HG03520 (cell line): Measurements from ENCODE around the gene RESP18.

ENCODE experiments used
- ATAC-seq: cut with Tn5 transposase; IDR thresholded peaks from one replicate; pipeline ENCODE4 v1.9.1; 2021; ENCODE audit warnings: mild to moderate bottlenecking, moderate library complexity; ENCODE audit not compliant: unreplicated experiment

Gene RESP18

GRCh38 chr2:219332542-219332941 is at the start of gene RESP18:
RESP18 (minus strand) TSS chr2:219332744.
- no peak for ATAC-seq

GRCh38 chr2:219381448-219381847 is 48.9 kb upstream of the RESP18 start:
- no peak for ATAC-seq

- no peak for ATAC-seq
Measured at GRCh38 chr2:219380926-219381325, 48.4 kb upstream of the RESP18 start.

- no peak for ATAC-seq
Measured at GRCh38 chr2:219378163-219378851, 45.8 kb upstream of the RESP18 start.

GRCh38 chr2:219369447-219369861 is 36.9 kb upstream of the RESP18 start:
- no peak for ATAC-seq

GRCh38 chr2:219368690-219369191 is 36.2 kb upstream of the RESP18 start:
- no peak for ATAC-seq

- peak; percentile 71 for ATAC-seq
Measured at GRCh38 chr2:219362524-219363164, 30.1 kb upstream of the RESP18 start.

- ATAC-seq, result peak; percentile 9
Measured at GRCh38 chr2:219362072-219362471, 29.5 kb upstream of the RESP18 start.

GRCh38 chr2:219358170-219359075 is 25.9 kb upstream of the RESP18 start:
- no peak for ATAC-seq

- ATAC-seq, result no peak
Measured at GRCh38 chr2:219356834-219357233, 24.3 kb upstream of the RESP18 start.

- no peak for ATAC-seq
Measured at GRCh38 chr2:219354582-219354981, 22.0 kb upstream of the RESP18 start.

GRCh38 chr2:219353129-219353528 is 20.6 kb upstream of the RESP18 start:
- no peak for ATAC-seq

- ATAC-seq, result no peak
Measured at GRCh38 chr2:219352448-219353023, 20.0 kb upstream of the RESP18 start.

GRCh38 chr2:219350710-219351221 is 18.2 kb upstream of the RESP18 start:
- no peak for ATAC-seq

GRCh38 chr2:219350215-219350614 is 17.7 kb upstream of the RESP18 start:
- ATAC-seq, result no peak

- no peak for ATAC-seq
Measured at GRCh38 chr2:219344751-219345430, 12.3 kb upstream of the RESP18 start.

- ATAC-seq, result no peak
Measured at GRCh38 chr2:219335373-219335786, 2.8 kb upstream of the RESP18 start.

GRCh38 chr2:219334076-219334475 is 1.5 kb upstream of the RESP18 start:
- ATAC-seq, result no peak

- ATAC-seq, result no peak
Measured at GRCh38 chr2:219331560-219332213, 857 bp downstream of the RESP18 start.

- ATAC-seq, result no peak
Measured at GRCh38 chr2:219327719-219328118, 4.8 kb downstream of the RESP18 start.
